GM06990 (cell line): Measurements from ENCODE around the gene MGARP.

Experiments
- DNase-seq: peaks from one replicate; pipeline ENCODE4 v3.0.0-alpha.2; 2011; ENCODE audit not compliant: insufficient read length; ENCODE audit errors: extremely low read depth
- H3K27me3 ChIP-seq: replicated peaks from 2 replicates; pipeline ENCODE4 v1.6.0; 2011; ENCODE audit warnings: low read length; ENCODE audit not compliant: control insufficient read depth, insufficient read depth
- H3K36me3 ChIP-seq: 2 replicates; pipeline ENCODE4 v1.5.1; 2011; ENCODE audit warnings: low read length; ENCODE audit not compliant: control insufficient read depth, insufficient read depth
- H3K4me3 ChIP-seq: replicated peaks from 2 replicates; pipeline ENCODE4 v1.5.1; 2011; ENCODE audit warnings: low read depth, mild to moderate bottlenecking, control low read depth, low read length
- CTCF ChIP-seq: IDR thresholded peaks from 2 replicates; pipeline ENCODE4 v1.5.1; 2011; ENCODE audit warnings: low read length, control low read depth, mild to moderate bottlenecking, inconsistent platforms; ENCODE audit not compliant: insufficient read depth, poor library complexity, severe bottlenecking

The MGARP gene

GRCh38 chr4:139242511-139243051, 37.4 kb downstream of the MGARP start:
- DNase-seq, result no peak
- no peak for TF ChIP-seq CTCF
- H3K4me3 ChIP-seq, result no peak overlapping the region
- H3K27me3 ChIP-seq, result no peaks in the 10 kb centered on the region
- no peaks in the 10 kb centered on the region for H3K36me3 ChIP-seq

GRCh38 chr4:139241784-139242151, 38.3 kb downstream of the MGARP start:
- H3K27me3 ChIP-seq, result no peaks in the 10 kb centered on the region
- DNase-seq, result no peak
- H3K36me3 ChIP-seq, result no peaks in the 10 kb centered on the region
- no peak overlapping the region for H3K4me3 ChIP-seq
- no peak for TF ChIP-seq CTCF

GRCh38 chr4:139241086-139241783, 38.8 kb downstream of the MGARP start:
- DNase-seq, result no peak
- TF ChIP-seq CTCF, result no peak
- H3K4me3 ChIP-seq, result no peak overlapping the region
- H3K36me3 ChIP-seq, result no peaks in the 10 kb centered on the region
- H3K27me3 ChIP-seq, result no peaks in the 10 kb centered on the region

- no peak for DNase-seq
- H3K4me3 ChIP-seq, result no peak overlapping the region
- TF ChIP-seq CTCF, result no peak
- no peaks in the 10 kb centered on the region for H3K36me3 ChIP-seq
- no peaks in the 10 kb centered on the region for H3K27me3 ChIP-seq
Observed at GRCh38 chr4:139239127-139239772, 40.8 kb downstream of the MGARP start.

- no peak overlapping the region for H3K4me3 ChIP-seq
- H3K36me3 ChIP-seq, result no peaks in the 10 kb centered on the region
- H3K27me3 ChIP-seq, result no peaks in the 10 kb centered on the region
- no peak for TF ChIP-seq CTCF
- DNase-seq, result no peak
Observed at GRCh38 chr4:139234253-139234652, 45.8 kb downstream of the MGARP start.
